HG03135 (cell line): ENCODE measurements around the gene ZNF133.
"Not testable (repeated sequence)": the region's sequence is repeated elsewhere in the genome, so short reads cannot be mapped to it uniquely, and the experiment has no call there.

Experiments used
- ATAC-seq: cut with Tn5 transposase; IDR thresholded peaks from one replicate; pipeline ENCODE4 v1.9.1; 2021; ENCODE audit warnings: mild to moderate bottlenecking, moderate library complexity; ENCODE audit not compliant: unreplicated experiment

The ZNF133 gene

GRCh38 chr20:18284805-18285533, 3.4 kb upstream of the ZNF133 start:
- ATAC-seq = no peak

DNA sequence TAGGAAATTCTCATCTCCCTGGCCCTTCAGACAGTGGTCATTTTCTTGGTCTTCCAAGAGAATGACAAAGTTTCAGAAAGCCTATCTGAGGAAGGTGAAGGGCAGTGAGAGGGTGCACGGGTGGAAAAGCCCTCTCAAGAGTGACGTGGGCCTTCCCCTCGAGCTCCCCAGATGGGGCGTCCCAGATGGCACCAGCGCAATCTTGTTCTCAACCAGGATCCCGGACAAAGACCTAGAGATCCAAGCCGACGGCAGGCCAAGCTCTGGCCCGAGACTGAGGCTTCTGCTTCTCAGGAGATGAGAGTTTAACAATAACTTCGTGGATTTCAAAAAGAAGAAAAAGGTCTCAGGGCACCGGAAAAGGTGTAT, 797 bp upstream of the ZNF133 start:
- ATAC-seq = peak; percentile 3

DNA sequence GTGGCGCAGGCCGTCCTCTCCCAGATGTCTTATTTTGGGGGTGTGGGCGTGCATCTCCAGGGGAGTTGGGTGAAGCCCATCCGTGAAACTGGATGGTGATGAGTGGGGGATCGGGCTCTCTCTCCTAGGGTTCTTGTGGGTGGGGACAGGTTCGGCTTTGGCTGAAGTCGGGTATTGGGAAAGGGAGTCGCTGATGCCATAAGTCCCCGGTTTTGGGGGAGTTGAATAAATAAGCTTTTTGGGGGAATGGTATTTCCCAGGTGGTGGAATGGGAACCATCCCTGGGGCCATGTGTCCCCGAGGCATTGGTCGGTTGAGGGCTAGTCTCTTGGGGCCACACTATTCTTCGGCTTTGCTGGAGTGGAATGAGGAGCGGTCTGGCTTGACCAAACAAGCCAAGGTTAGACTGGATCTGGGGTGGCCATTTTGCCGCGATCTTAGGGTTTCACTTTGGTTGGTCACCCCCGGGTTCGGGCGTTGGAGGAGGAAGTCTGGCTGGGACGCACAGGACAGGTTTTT, 481 bp downstream of the ZNF133 start:
- no peak for ATAC-seq

DNA sequence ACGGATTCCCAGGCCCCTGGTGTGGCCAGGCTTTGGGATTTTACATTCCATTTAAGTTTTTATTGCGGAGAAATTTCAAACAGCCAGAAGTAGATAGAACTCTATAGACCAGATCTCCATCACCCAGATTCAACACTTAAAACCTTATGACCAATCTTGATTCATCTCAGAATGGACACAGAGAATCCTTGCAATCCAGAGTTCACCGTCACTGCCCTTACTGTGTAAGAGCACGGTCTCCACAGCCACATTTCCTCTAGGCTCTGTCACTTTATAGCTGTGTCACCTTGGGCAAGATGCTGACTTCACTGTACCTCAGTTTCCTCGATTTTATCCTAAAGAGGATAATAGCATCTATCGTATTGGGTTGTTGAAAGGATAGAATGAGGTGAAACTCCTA, 979 bp downstream of the ZNF133 start:
- ATAC-seq = no peak

- ATAC-seq = no peak
Measured at GRCh38 chr20:18299364-18299763, 11.0 kb downstream of the ZNF133 start.

- ATAC-seq = no peak
Measured at GRCh38 chr20:18304618-18305017, 16.3 kb downstream of the ZNF133 start.

GRCh38 chr20:18307301-18307700, 19.0 kb downstream of the ZNF133 start:
- ATAC-seq = no peak

DNA sequence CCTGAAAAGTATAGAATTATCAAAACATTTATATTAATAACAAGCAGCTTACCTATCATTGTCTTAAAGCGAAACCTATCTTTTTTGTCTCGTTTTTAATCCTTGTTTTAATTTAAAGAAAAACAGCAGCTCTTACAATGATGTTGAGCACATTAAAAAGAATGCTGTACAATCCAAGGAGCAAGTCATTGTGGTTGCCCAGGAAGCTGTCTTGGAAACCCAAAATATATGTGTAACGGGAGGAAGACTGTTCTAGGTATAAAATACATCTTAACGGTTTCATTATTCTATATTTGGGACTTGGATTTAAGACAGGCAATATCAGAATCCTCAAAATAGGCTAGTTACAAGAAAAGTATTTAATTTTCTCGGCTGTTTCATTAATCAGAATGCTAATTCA, 21.7 kb downstream of the ZNF133 start:
- ATAC-seq = no peak

DNA sequence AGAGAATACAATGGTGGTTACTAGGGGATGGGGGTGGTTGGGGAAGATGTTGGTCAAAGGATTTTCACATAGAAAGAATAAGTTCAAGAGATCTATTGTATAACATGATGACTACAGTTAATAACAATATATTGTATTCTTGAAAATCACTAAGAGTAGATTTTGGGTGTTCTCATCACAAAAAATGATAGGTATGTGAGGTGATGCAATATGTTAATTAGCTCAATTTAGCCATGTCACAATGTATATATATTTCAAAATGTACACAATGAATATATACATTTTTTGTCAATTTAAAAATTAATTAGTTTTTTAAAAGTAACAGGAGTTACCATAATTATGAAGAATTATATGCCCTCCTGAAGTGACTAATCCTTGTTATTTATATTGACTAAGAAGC, 22.3 kb downstream of the ZNF133 start:
- ATAC-seq = no peak

DNA sequence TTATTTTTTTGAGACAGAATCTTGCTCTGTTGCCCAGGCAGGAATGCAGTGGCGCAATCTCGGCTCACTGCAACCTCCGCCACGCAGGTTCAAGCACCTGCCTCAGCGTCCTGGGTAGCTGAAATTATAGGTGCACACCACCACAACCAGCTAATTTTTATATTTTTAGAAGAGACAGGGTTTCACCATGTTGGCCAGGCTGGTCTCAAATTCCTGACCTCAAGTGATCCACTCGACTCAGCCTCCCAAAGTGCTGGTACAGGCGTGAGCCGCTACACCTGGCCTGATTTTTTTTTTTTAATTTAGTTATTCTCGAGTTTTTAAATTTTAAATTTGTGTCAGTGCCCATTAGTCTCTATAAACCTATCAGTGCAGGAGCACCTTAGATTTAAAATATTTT, 24.4 kb downstream of the ZNF133 start:
- ATAC-seq = no peak

DNA sequence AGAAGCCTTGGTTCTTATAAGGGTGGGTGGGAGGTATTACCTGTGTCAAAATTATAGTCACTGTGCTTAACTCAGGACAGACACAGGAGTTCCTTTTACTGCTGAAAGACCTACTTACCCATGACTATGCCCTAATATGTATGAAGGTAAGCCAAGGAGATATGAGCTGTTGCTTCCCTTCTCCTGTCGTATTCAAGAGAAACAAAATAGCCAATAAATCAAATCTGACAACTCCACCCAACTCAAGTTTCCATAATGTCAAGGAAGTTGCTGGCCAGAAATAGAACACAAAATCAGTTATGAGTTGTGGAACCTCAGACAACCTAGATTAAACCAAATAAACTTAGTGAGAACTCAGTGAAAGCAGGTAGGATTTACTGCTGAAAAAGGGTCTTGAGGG, 25.1 kb downstream of the ZNF133 start:
- no peak for ATAC-seq

- ATAC-seq = no peak
Measured at GRCh38 chr20:18314786-18315406, 26.6 kb downstream of the ZNF133 start.

DNA sequence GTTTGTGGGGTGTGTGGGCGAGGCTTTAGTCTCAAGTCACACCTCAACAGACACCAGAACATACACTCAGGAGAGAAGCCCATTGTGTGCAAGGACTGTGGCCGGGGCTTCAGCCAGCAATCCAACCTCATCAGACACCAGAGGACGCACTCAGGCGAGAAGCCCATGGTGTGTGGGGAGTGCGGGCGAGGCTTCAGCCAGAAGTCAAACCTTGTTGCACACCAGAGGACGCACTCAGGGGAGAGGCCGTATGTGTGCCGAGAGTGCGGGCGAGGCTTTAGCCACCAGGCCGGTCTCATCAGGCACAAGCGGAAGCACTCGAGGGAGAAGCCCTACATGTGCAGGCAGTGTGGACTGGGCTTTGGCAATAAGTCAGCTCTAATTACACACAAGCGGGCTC, 27.8 kb downstream of the ZNF133 start:
- ATAC-seq = no peak

DNA sequence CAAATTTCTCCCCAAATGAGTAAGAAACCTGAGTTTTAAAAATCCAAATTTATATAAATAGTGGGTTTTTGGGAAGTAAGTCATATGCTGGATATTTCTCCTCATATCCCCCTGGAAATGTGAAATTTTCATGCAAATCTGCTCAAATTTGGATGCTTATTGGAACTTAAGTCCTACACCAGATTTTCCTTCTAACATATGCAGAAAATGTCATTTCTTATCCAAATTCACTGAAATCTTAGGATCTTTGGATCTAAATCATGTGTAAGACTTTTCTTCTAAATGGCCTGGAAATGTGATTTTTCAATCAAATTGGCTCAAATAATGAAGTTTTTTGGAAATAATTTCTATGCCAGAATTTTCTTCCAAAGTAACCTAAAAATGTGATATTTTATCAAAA, 33.0 kb downstream of the ZNF133 start:
- ATAC-seq = no peak

DNA sequence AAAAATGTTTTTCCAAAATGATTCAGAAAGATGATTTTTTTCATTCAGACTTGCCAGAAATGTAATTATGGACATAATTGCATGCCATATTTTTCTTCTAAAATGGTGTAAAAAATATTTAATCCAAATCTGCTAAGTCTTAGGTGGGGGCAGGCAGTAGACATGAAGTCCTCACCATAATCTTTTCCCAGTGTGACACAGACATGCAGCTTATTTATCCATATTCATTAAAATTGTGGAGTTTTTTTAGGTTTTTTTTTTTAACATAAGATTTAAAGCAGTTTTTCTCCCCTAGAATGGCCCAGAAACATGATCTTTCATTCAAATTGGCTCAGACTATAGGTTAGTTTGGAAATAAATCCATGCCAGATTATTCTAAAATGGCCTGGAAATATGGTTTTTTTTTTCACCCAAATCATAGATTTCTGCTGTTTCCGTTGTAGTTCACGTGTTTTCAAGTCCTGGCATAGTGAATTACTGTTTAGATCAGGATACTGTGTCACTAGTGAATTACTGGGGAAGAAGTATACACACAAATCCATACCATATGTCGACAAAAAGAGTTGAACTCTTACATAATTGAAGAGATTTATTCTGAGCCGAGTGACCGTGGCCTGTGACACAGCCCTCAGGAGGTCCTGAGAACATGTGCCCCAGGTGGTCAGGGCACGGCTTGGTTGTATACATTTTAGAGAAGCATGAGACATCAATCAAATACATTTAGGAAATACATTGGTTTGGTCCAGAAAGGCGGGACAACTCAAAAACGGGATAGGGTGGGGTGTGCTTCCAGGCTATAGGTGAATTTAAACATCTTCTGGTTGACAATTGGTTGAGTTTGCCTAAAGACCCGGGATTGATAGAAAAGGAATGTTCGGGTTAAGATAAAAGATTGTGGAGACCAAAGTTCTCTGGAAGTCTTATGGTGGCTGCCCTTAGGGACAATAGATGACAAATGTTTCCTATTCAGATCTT, 33.9 kb downstream of the ZNF133 start:
- no peak for ATAC-seq

DNA sequence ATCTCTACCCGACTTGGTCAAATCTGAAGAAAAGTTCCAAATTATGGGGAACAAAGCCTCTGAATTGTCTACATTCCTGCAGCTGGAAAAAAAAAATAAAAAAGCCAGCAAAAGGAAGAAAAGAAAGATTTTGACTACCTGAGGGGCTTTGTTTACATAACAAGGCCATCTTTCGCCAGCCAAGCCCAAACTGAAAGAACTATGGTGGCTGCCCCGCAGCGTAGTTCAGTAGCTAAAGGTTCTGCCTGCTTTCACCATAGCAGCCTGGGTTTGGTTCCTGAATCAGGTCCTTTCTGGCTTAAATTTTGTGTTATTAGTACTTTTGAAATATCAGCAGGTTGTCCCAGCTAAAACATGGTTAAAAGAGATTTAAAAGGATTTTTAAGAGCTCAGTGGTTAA, 35.4 kb downstream of the ZNF133 start:
- no peak for ATAC-seq

- ATAC-seq = no peak
Measured at GRCh38 chr20:18324596-18325089, 36.3 kb downstream of the ZNF133 start.

DNA sequence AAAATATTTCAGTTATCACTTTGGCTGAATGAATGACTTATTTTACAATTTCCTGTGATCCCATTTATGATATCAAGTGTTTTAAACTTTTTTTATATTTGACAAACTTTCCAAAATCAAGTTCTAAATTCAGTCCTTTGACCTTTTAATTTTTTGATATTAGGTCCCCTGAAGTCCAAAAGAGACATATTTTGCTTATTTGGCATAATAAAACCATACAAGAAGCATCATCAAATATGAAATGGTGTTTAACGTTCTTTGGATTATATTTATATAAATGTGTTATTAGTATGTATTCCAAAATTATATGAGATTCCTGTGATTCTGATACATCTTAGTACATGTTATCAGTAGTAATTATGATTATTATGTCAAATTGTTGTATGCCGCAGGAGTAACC, 38.7 kb downstream of the ZNF133 start:
- no peak for ATAC-seq

GRCh38 chr20:18331694-18332093, 43.4 kb downstream of the ZNF133 start:
- no peak for ATAC-seq

GRCh38 chr20:18349749-18350148, 61.4 kb downstream of the ZNF133 start:
- not testable (repeated sequence) for ATAC-seq

GRCh38 chr20:18359854-18360253, 71.5 kb downstream of the ZNF133 start:
- ATAC-seq = no peak
